RWPE1 (cell line): ENCODE measurements around the gene WHRN.

ENCODE experiments used
- CTCF ChIA-PET: fragments of 350-600 bp; sonication (Branson Sonifier 250); formaldehyde crosslinking; extraction: SDS; loops from one replicate; lab custom pipeline; 2021; lab: Yijun Ruan, JAX
- POLR2A ChIA-PET: fragments of 400-600 bp; formaldehyde crosslinking; extraction: SDS; loops from one replicate; lab custom pipeline; 2020; ENCODE audit warnings: antibody characterized with exemption; ENCODE audit not compliant: low non-redundant PET; lab: Yijun Ruan, JAX
- DNase-seq: peaks from one replicate; pipeline ENCODE4 v3.0.0; 2012; ENCODE audit warnings: low spot score
- H3K27ac ChIP-seq: fragments of 450-650 bp; 2 replicates; pipeline ENCODE4 v1.5.1; 2017
- CTCF ChIP-seq: fragments of 450-650 bp; conservative IDR thresholded peaks from 2 replicates; pipeline ENCODE4 v1.5.1; 2017; ENCODE audit warnings: low read depth, mild to moderate bottlenecking

WHRN gene

GRCh38 chr9:114464281-114465051, 40.8 kb downstream of the WHRN start:
- ChIA-PET POLR2A (no interaction called here), CTCF (interaction anchor here (0.6 to 0.9 kb wide), 3 partner anchors 125 to 1944 kb away, joined by 3 read pairs; no protein-coding TSS in a partner anchor)
- TF ChIP-seq CTCF: no peak
- DNase-seq: no peak
- no peak overlapping the region for H3K27ac ChIP-seq

- no peak for DNase-seq
- ChIA-PET CTCF (interaction anchor here (1.6 kb wide), 1 partner anchor 57 kb away, joined by 7 read pairs; no protein-coding TSS in a partner anchor), POLR2A (no interaction called here)
- TF ChIP-seq CTCF: no peak
- H3K27ac ChIP-seq: no peak overlapping the region
Observed at GRCh38 chr9:114462791-114463190, 42.5 kb downstream of the WHRN start.

- CTCF ChIA-PET: no interaction called here
- no peak for TF ChIP-seq CTCF
- POLR2A ChIA-PET: no interaction called here
- no peak overlapping the region for H3K27ac ChIP-seq
- DNase-seq: no peak
Observed at GRCh38 chr9:114461468-114461867, 43.8 kb downstream of the WHRN start.

GRCh38 chr9:114460513-114461199, 44.6 kb downstream of the WHRN start:
- ChIA-PET POLR2A (no interaction called here), CTCF (interaction anchor here (0.5 kb wide), 1 partner anchor 36 kb away, joined by 5 read pairs; no protein-coding TSS in a partner anchor)
- DNase-seq: no peak
- TF ChIP-seq CTCF: no peak
- H3K27ac ChIP-seq: no peak overlapping the region

GRCh38 chr9:114459464-114459863, 45.8 kb downstream of the WHRN start:
- no peak for DNase-seq
- ChIA-PET POLR2A (no interaction called here), CTCF (no interaction called here)
- no peak overlapping the region for H3K27ac ChIP-seq
- TF ChIP-seq CTCF: no peak

- H3K27ac ChIP-seq: no peak overlapping the region
- no peak for DNase-seq
- ChIA-PET CTCF (no interaction called here), POLR2A (no interaction called here)
- no peak for TF ChIP-seq CTCF
Observed at GRCh38 chr9:114456929-114457328, 48.3 kb downstream of the WHRN start.
